Activated naive CD4-positive, alpha-beta T cell treated with anti-CD3 and anti-CD28 coated beads, Interleukin-2, amount 50 U/mL, for 24 hours (primary cell): Measurements from ENCODE around the gene F11.
"Not testable (repeated sequence)": the region's sequence is repeated elsewhere in the genome, so short reads cannot be mapped to it uniquely, and the experiment has no call there.

Source experiments
- H3K27ac Mint-ChIP-seq: one replicate; pipeline ENCODE4 v1.8.0; 2021; ENCODE audit warnings: mild to moderate bottlenecking, mixed read lengths
- H3K27me3 Mint-ChIP-seq: one replicate; pipeline ENCODE4 v1.8.0; 2021; ENCODE audit warnings: mixed read lengths
- H3K36me3 Mint-ChIP-seq: one replicate; pipeline ENCODE4 v1.8.0; 2021; ENCODE audit warnings: mixed read lengths
- H3K4me1 Mint-ChIP-seq: one replicate; pipeline ENCODE4 v1.8.0; 2021; ENCODE audit warnings: mixed read lengths
- H3K4me3 Mint-ChIP-seq: one replicate; pipeline ENCODE4 v1.8.0; 2021; ENCODE audit warnings: mild to moderate bottlenecking, mixed read lengths
- H3K9me3 Mint-ChIP-seq: one replicate; pipeline ENCODE4 v1.8.0; 2021; ENCODE audit warnings: mixed read lengths

The F11 gene

GRCh38 chr4:186242031-186242430 is 24.0 kb upstream of the F11 start:
- peaks cover 24% of the 10 kb centered on the region for H3K36me3 Mint-ChIP-seq
- not testable (repeated sequence) for H3K4me3 Mint-ChIP-seq, H3K4me1 Mint-ChIP-seq, H3K27me3 Mint-ChIP-seq, H3K27ac Mint-ChIP-seq, H3K9me3 Mint-ChIP-seq

DNA sequence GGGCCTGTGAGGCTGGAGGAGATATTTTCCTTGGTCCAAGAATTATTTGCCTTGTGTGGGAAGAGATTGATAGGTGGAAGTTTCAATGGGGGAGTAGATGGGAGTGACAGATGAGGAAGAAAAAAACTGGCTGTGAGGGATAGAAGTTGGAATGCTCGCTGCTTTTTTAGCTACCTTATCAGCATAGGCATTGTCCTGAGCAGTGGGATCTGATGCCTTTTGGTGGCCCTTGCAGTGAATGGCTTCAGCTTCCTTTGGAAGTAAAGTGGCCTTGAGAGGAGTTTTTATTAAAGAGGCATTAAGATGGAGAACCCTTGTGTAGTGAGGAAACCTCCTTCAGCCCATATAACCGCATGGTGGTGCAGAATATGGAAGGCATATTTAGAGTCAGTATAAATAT is 22.7 kb upstream of the F11 start:
- Mint-ChIP-seq H3K27ac (no peak overlapping the region), H3K9me3 (peaks cover 7% of the 10 kb centered on the region), H3K36me3 (peaks cover 17% of the 10 kb centered on the region), H3K4me3 (no peak overlapping the region), H3K4me1 (no peaks in the 10 kb centered on the region), H3K27me3 (no peaks in the 10 kb centered on the region)

GRCh38 chr4:186244835-186245234 is 21.2 kb upstream of the F11 start:
- no peaks in the 10 kb centered on the region for H3K27me3 Mint-ChIP-seq
- no peak overlapping the region for H3K4me3 Mint-ChIP-seq
- no peak overlapping the region for H3K27ac Mint-ChIP-seq
- H3K36me3 Mint-ChIP-seq, result peaks cover 16% of the 10 kb centered on the region
- no peaks in the 10 kb centered on the region for H3K4me1 Mint-ChIP-seq
- H3K9me3 Mint-ChIP-seq, result peaks cover 7% of the 10 kb centered on the region

DNA sequence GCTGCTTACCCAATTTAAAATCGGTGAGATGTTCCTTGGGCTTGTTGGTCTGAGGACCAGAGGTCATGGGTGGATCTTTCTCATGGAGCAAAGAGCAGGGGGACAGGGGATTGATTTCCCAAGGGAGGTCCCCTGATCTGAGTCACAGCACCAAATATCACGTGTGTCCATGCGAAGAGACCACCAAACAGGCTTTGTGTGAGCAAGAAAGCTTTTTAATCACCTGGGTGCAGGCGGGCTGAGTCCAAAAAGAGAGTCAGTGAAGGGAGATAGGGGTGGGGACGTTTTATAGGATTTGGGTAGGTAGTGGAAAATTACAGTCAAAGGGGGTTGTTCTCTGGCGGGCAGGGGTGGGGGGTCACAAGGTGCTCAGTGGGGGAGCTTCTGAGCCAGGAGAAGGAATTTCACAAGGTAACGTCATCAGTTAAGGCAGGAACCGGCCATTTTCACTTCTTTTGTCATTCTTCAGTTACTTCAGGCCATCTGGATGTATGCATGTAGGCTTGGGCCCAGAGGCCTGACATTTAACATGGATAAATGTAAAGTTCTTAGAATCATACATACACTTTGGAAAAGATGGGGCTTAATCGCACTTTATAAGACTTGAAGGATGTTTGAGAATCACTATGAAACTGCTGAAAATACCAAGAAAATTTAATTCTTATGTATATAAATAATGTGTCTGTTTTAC is 18.8 kb upstream of the F11 start:
- not testable (repeated sequence) for H3K9me3 Mint-ChIP-seq, H3K4me1 Mint-ChIP-seq, H3K27ac Mint-ChIP-seq, H3K27me3 Mint-ChIP-seq, H3K4me3 Mint-ChIP-seq
- H3K36me3 Mint-ChIP-seq, result peaks cover 24% of the 10 kb centered on the region

DNA sequence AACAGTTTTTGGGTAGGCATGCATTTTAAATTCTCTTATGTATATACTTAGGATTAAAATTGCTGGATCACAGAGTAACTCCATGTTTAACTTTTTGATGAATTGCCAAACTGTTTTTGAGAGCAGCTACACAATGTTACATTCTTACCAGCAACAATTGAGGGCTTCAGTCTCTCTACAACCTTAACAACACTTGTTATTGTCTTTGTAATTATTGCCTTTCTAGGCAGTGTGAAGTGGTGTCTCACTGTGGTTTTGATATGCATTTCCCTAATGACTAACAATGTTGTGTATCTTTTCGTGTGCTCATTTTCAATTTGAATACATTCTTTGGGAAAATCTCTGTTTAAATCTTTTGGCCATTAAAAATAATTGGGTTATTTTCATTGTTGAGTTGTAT is 17.3 kb upstream of the F11 start:
- peaks cover 25% of the 10 kb centered on the region for H3K36me3 Mint-ChIP-seq
- H3K9me3 Mint-ChIP-seq, result peaks cover 7% of the 10 kb centered on the region
- H3K4me3 Mint-ChIP-seq, result no peak overlapping the region
- no peak overlapping the region for H3K27ac Mint-ChIP-seq
- H3K27me3 Mint-ChIP-seq, result no peaks in the 10 kb centered on the region
- H3K4me1 Mint-ChIP-seq, result no peaks in the 10 kb centered on the region

DNA sequence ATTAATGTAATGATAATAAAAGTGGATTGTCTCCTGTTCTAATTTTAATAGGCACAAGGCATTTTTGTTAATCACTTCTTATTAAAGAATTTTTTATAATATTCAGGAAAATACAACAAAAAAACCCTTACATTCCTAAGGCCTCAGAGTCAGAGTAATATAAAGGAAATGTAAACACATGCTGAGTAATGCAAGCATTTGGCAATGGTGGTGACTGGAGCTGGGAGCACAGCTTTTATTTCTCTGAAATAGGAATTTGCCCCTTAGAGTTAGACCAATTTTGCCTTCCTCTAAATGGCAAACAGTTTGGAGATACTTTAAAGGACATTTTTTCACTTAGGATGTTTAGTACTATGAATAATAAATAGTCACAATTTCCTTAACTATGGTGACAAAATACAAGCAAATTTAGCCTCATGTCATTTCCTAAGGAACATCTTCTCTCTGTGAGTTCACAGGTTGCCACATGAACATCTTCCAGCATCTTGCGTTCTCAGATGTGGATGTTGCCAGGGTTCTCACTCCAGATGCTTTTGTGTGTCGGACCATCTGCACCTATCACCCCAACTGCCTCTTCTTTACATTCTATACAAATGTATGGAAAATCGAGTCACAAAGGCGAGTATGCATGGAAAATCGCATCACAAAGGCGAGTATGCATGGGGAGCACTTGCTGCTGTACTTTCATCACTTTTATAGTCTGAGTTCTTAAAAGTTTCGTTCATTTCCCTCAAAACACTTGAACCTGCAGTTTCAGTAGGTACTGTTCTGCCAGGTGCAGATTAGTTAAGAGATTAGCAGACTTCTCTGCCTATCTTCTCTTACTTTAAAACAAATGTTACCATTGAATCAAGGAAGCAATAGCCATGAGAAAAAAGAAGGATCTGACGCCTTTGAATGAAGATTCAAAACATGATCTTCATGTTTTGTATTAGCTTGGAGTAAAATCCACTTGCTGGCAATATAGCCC is 15.9 kb upstream of the F11 start:
- no peak overlapping the region for H3K27ac Mint-ChIP-seq
- no peaks in the 10 kb centered on the region for H3K27me3 Mint-ChIP-seq
- no peak overlapping the region for H3K4me3 Mint-ChIP-seq
- peaks cover 7% of the 10 kb centered on the region for H3K9me3 Mint-ChIP-seq
- no peaks in the 10 kb centered on the region for H3K4me1 Mint-ChIP-seq
- H3K36me3 Mint-ChIP-seq, result peaks cover 32% of the 10 kb centered on the region

- peaks cover 31% of the 10 kb centered on the region for H3K36me3 Mint-ChIP-seq
- no peaks in the 10 kb centered on the region for H3K27me3 Mint-ChIP-seq
- no peaks in the 10 kb centered on the region for H3K4me1 Mint-ChIP-seq
- peaks cover 7% of the 10 kb centered on the region for H3K9me3 Mint-ChIP-seq
- H3K27ac Mint-ChIP-seq, result no peak overlapping the region
- H3K4me3 Mint-ChIP-seq, result no peak overlapping the region
Measured at GRCh38 chr4:186250760-186251159, 15.2 kb upstream of the F11 start.

DNA sequence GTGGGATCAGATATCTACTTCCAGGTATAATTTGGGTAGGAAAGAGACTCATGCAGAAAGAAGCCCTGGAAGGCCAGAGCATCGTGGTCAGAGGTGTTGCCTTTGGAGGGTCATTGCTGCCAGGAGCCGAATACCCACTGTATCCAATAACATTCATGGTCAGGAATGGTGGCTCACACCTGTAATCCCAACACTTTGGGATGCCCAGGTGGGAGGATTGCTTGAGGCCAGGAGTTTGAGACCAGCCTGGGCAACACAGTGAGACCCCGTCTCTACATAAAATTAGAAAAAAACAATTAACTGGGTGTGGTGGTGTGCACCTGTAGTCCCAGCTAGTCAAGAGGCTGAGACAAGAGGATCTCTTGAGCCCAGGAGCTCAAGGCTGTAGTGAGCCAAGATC is 10.9 kb upstream of the F11 start:
- H3K36me3 Mint-ChIP-seq, result peaks cover 31% of the 10 kb centered on the region
- no peaks in the 10 kb centered on the region for H3K4me1 Mint-ChIP-seq
- no peak overlapping the region for H3K27ac Mint-ChIP-seq
- H3K9me3 Mint-ChIP-seq, result no peaks in the 10 kb centered on the region
- no peak overlapping the region for H3K4me3 Mint-ChIP-seq
- no peaks in the 10 kb centered on the region for H3K27me3 Mint-ChIP-seq

DNA sequence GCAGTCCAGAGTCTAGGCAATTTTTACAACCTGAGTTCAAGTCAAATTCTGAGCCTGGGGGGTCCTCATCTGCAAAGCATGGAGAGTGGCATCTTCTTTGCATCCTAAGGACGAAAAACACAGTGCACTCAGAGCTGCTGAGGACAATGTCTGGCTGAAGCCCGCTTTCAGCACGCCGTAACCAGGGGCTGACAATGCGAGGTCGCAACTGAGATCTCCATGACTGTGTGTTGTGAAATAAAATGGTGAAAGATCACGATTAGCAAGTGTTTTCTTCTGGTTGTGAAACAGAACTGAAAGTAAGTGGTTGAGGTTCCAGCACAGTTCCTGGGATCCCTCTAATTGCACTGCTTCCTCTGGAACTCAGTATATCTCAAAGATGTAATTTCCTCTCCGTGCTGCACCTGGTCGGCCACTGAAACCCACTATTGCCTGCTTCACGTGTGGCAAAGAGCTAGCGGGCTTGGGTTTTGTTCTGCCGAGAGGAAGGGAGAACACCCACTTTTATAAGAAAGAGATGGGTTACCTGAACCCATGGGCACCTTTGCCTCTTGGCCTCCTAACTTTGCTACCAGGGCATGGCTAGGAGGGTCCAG is 7.7 kb upstream of the F11 start:
- no peaks in the 10 kb centered on the region for H3K27me3 Mint-ChIP-seq
- H3K27ac Mint-ChIP-seq, result no peak overlapping the region
- no peaks in the 10 kb centered on the region for H3K9me3 Mint-ChIP-seq
- H3K36me3 Mint-ChIP-seq, result peaks cover 18% of the 10 kb centered on the region
- H3K4me3 Mint-ChIP-seq, result no peak overlapping the region
- no peaks in the 10 kb centered on the region for H3K4me1 Mint-ChIP-seq

DNA sequence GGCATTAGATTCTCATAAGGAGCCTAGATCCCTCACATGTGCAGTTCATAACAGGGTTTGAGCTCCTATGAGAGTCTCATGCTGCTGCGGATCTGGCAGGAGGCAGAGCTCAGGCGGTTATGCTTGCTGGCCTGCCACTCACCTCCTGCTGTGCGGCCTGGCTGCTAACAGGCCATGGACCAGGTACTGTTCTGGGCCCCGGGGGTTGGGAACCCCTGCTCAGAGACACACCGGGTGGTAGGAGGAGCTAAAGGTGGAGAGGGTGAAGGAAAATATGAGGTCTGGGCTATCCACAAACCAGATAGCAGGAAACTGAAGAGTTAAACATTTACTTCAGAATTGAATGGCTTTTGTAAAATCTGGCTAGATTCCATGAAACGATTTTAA is 5.9 kb upstream of the F11 start:
- no peak overlapping the region for H3K4me3 Mint-ChIP-seq
- no peaks in the 10 kb centered on the region for H3K9me3 Mint-ChIP-seq

GRCh38 chr4:186260504-186261448 is 5.2 kb upstream of the F11 start:
- H3K27ac Mint-ChIP-seq, result no peak overlapping the region
- H3K9me3 Mint-ChIP-seq, result no peaks in the 10 kb centered on the region
- peaks cover 11% of the 10 kb centered on the region for H3K36me3 Mint-ChIP-seq
- no peaks in the 10 kb centered on the region for H3K4me1 Mint-ChIP-seq
- H3K4me3 Mint-ChIP-seq, result no peak overlapping the region
- no peaks in the 10 kb centered on the region for H3K27me3 Mint-ChIP-seq

More for the DNA sequence above, 5.9 kb upstream of the F11 start:
- Mint-ChIP-seq H3K27ac (no peak overlapping the region), H3K27me3 (no peaks in the 10 kb centered on the region), H3K36me3 (peaks cover 11% of the 10 kb centered on the region), H3K4me1 (no peaks in the 10 kb centered on the region)

GRCh38 chr4:186264660-186265059 is 1.3 kb upstream of the F11 start:
- H3K36me3 Mint-ChIP-seq, result no peaks in the 10 kb centered on the region
- H3K9me3 Mint-ChIP-seq, result no peaks in the 10 kb centered on the region
- no peak overlapping the region for H3K27ac Mint-ChIP-seq
- peaks cover 14% of the 10 kb centered on the region for H3K27me3 Mint-ChIP-seq
- H3K4me1 Mint-ChIP-seq, result no peaks in the 10 kb centered on the region
- H3K4me3 Mint-ChIP-seq, result no peak overlapping the region

- H3K9me3 Mint-ChIP-seq, H3K27ac Mint-ChIP-seq, H3K4me1 Mint-ChIP-seq, H3K36me3 Mint-ChIP-seq, H3K4me3 Mint-ChIP-seq: not testable (repeated sequence)
- peaks cover 14% of the 10 kb centered on the region for H3K27me3 Mint-ChIP-seq
Measured at GRCh38 chr4:186265250-186265649, 739 bp upstream of the F11 start.

DNA sequence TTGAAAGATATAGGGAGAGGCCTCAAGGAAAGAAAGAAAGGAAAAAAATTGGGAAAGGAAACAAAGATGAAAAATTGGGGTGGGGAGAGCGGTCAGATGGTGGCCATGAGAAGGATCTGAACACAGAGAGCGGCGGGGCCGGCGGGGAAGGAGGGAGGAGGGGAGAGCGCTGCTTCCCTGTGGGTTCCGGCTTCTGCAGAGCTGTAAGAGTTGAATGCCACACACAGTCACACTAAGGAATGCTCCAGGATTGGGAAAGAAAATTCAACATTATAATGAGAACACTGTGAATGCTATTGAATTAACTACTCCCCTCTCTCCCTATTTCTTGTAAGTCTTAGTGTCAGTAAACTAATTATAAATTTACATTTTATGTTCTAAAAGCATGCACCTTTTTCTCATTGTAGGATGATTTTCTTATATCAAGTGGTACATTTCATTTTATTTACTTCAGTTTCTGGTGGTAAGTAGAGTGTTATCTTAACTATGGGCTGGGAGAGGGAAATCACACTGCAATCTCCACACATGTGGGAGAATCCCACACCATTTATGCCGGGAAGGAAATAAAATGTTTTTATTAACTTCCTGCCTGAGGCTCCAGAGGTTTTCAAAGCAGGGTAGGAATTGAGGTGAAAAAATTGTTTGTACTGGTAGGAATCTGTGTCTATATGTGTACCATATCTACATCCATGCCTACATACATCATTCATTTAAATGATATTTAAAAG is 904 bp downstream of the F11 start:
- H3K27me3 Mint-ChIP-seq, result peaks cover 14% of the 10 kb centered on the region
- H3K36me3 Mint-ChIP-seq, result no peaks in the 10 kb centered on the region
- H3K4me1 Mint-ChIP-seq, result no peaks in the 10 kb centered on the region
- no peaks in the 10 kb centered on the region for H3K9me3 Mint-ChIP-seq
- H3K27ac Mint-ChIP-seq, result no peak overlapping the region
- H3K4me3 Mint-ChIP-seq, result no peak overlapping the region
